Thoracic aorta (tissue), 2 donors: ENCODE data around the gene E2F6. TPM values are rescaled to one million over a fixed set of nuclear protein-coding genes. Genes with fewer than 3 reads are reported as not detected.
A peak's percentile ranks its signal among the peaks of the same experiment; 100 is the strongest.
"Not testable (repeated sequence)": the region's sequence is repeated elsewhere in the genome, so short reads cannot be mapped to it uniquely, and the experiment has no call there.

Experiments
- ATAC-seq: fragments of 150-250 bp; one replicate; pipeline ENCODE4 v1.8.0; 2017; ENCODE audit warnings: low read depth; ENCODE audit not compliant: insufficient number of reproducible peaks, low FRiP score
- DNase-seq: peaks from one replicate; pipeline ENCODE4 v3.0.0-alpha.2; 2020; ENCODE audit warnings: low spot score
- H3K27ac ChIP-seq, 2 donors: fragments of 200-600 bp; sonication (generic); 1 replicate in 1 of 2; 2 replicates in 1 of 2; pipeline ENCODE4 v1.5.1; 2016; ENCODE audit warnings: mild to moderate bottlenecking in 2 of 2, moderate library complexity in 2 of 2
- H3K27me3 ChIP-seq: fragments of 200-600 bp; sonication (generic); replicated peaks from 2 replicates; pipeline ENCODE4 v1.6.0; 2016; ENCODE audit warnings: mild to moderate bottlenecking; ENCODE audit not compliant: insufficient read depth
- H3K36me3 ChIP-seq: fragments of 200-600 bp; sonication (generic); one replicate; pipeline ENCODE4 v1.5.1; 2016
- H3K4me1 ChIP-seq, 2 donors: fragments of 200-600 bp; sonication (generic); 1 replicate in 1 of 2; 2 replicates in 1 of 2; pipeline versions ENCODE4 v1.5.1 to v1.6.0; 2016; ENCODE audit warnings: low read depth in 2 of 2, mild to moderate bottlenecking in 1 of 2; ENCODE audit not compliant: control insufficient read depth in 1 of 2
- H3K4me3 ChIP-seq: fragments of 200-600 bp; sonication (generic); 2 replicates; pipeline ENCODE4 v1.5.1; 2016; ENCODE audit warnings: mild to moderate bottlenecking
- H3K9me3 ChIP-seq: fragments of 200-600 bp; sonication (generic); 2 replicates; pipeline ENCODE4 v1.5.1; 2016
- total RNA-seq, 2 donors: library from RNA; depleted of rRNA; stranded (reverse); fragments of >200 nt; gene quantifications; one replicate each; pipeline versions ENCODE4 v1.1.0 to v1.2.3, GENCODE V29; 2016
- TF ChIP-seq, protein P1 (sequence below): fragments of 200-600 bp; sonication (generic); IDR thresholded peaks from one replicate; pipeline ENCODE4 v1.5.1; 2019; ENCODE audit warnings: antibody characterized with exemption

E2F6 gene
- total RNA-seq, 2 donors from 2014 or later: 4.2 to 16.6 TPM

- peak; percentile 86 for ATAC-seq
- TF ChIP-seq, protein P1, sequence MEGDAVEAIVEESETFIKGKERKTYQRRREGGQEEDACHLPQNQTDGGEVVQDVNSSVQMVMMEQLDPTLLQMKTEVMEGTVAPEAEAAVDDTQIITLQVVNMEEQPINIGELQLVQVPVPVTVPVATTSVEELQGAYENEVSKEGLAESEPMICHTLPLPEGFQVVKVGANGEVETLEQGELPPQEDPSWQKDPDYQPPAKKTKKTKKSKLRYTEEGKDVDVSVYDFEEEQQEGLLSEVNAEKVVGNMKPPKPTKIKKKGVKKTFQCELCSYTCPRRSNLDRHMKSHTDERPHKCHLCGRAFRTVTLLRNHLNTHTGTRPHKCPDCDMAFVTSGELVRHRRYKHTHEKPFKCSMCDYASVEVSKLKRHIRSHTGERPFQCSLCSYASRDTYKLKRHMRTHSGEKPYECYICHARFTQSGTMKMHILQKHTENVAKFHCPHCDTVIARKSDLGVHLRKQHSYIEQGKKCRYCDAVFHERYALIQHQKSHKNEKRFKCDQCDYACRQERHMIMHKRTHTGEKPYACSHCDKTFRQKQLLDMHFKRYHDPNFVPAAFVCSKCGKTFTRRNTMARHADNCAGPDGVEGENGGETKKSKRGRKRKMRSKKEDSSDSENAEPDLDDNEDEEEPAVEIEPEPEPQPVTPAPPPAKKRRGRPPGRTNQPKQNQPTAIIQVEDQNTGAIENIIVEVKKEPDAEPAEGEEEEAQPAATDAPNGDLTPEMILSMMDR: no peak
- H3K9me3 ChIP-seq: no peaks in the 10 kb centered on the region
- no peaks in the 10 kb centered on the region for H3K36me3 ChIP-seq
- peak overlapping the region; percentile 46 for H3K4me3 ChIP-seq
- DNase-seq: peak; percentile 69
- H3K4me1 ChIP-seq: peaks cover 14 to 51% of the 10 kb centered on the region in 2 donors
- H3K27me3 ChIP-seq: no peaks in the 10 kb centered on the region
- H3K27ac ChIP-seq: peak overlapping the region; percentile 87 to 91
Observed at GRCh38 chr2:11406958-11407381, 59.0 kb downstream of the E2F6 start.

DNA sequence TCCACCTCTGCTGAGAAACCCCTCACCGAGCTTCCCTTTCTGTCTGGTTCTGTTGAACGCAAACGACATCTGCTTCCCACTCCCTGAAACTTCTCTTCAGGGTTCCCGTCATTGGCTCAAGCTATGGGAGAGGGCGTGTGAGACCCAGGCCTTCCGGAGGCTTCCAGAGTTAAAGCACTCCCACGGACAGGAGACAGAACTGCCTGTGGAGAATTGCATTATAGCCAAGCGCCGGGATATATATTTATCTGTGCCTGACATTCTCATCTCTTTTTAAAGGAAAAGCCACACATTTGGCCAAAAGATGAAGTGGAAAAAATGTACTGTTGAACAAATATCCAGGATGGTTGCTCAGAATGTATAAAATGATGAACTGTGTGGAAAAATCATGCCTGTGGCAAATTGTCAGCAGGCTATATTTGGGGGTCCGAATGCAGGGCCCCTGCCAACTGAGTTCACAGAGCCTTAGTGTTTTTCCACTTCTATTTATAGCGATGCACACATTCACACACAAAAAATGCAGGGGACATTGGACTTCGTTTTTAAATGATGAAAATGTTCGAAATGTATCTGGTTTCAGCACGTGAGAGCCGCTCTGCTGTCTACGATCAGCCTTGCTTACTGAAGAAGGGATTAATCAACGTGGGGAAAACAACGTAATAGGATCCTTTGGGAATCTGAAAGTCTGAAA is 59.5 kb downstream of the E2F6 start:
- Histone ChIP-seq H3K36me3 (no peaks in the 10 kb centered on the region), H3K4me3 (peak overlapping the region; percentile 46), H3K27ac (peak overlapping the region; percentile 87 to 91), H3K4me1 (peaks cover 14 to 47% of the 10 kb centered on the region in 2 donors), H3K9me3 (no peaks in the 10 kb centered on the region), H3K27me3 (no peaks in the 10 kb centered on the region)
- ATAC-seq (peak; percentile 46), DNase-seq (no peak)
- TF ChIP-seq, protein P1: no peak

- H3K27ac ChIP-seq: peak overlapping the region; percentile 87 to 91
- H3K4me3 ChIP-seq: peak overlapping the region; percentile 46
- peaks cover 14 to 42% of the 10 kb centered on the region in 2 donors for H3K4me1 ChIP-seq
- ATAC-seq (no peak), DNase-seq (no peak)
- H3K9me3 ChIP-seq: no peaks in the 10 kb centered on the region
- no peaks in the 10 kb centered on the region for H3K27me3 ChIP-seq
- TF ChIP-seq, protein P1: no peak
- H3K36me3 ChIP-seq: no peaks in the 10 kb centered on the region
Observed at GRCh38 chr2:11405599-11406266, 60.2 kb downstream of the E2F6 start.

- not testable (repeated sequence) for DNase-seq, H3K27me3 ChIP-seq, H3K36me3 ChIP-seq, H3K9me3 ChIP-seq, H3K4me3 ChIP-seq, ATAC-seq
- peak overlapping the region; percentile 87 to 91 for H3K27ac ChIP-seq
- peaks cover 14 to 42% of the 10 kb centered on the region in 2 donors for H3K4me1 ChIP-seq
Observed at GRCh38 chr2:11405074-11405406, 60.9 kb downstream of the E2F6 start.

GRCh38 chr2:11404376-11405073 is 61.4 kb downstream of the E2F6 start:
- H3K9me3 ChIP-seq: no peaks in the 10 kb centered on the region
- peaks cover 14 to 42% of the 10 kb centered on the region in 2 donors for H3K4me1 ChIP-seq
- DNase-seq: no peak
- no peaks in the 10 kb centered on the region for H3K27me3 ChIP-seq
- ATAC-seq: no peak
- H3K4me3 ChIP-seq: no peak overlapping the region
- TF ChIP-seq, protein P1: no peak
- H3K27ac ChIP-seq: peak overlapping the region; percentile 87 to 91
- H3K36me3 ChIP-seq: no peaks in the 10 kb centered on the region
